Glomerular endothelial cell (primary cell): ENCODE data around the gene MTCL3.

Experiments used
- DNase-seq: peaks from one replicate; pipeline ENCODE4 v3.0.0-alpha.2; 2011; ENCODE audit warnings: low read depth, low spot score; ENCODE audit errors: extremely low read depth

The MTCL3 gene

DNA sequence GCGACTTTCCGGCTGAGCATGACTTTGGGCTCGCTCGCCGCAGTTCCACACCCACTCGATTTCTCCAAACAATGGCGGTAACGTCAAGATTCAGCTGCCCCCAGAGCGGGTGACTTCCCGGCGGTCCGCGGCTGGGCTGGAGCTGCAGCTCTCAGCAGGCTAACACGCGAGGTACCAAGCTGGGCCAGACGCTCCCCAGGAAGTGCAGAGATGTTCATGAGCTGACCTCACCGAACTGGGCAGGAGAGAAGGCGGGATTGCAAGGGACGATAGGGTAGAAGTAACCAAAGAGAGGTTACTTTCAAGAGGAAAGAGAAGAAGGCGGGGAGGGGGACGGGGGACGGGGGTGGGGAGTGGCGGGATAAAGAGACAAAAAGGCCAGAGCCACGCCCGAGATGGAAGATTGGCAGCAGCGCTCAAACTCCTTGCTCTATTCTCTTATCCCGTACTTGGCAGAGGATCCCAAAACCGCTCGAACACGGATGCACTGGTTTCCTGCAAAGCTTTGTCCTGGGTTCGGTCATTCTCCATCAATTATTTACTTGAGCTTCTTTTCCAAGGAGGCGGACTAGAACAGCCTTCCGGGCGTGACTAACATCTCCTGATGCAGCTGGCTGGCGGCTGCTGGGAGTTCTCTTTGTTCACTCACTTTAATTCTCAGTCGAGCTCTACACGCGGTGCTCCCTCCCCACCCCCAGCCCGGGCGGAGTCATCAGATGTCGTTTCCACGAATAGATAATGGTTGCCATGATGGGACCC, at the start of gene MTCL3:
TSS of gene MTCL3 (minus strand) at position 626 of the 759 bp plus-strand sequence.
- DNase-seq: no peak

- DNase-seq: no peak
Observed at GRCh38 chr6:127567476-127567875, 48.3 kb upstream of the MTCL3 start.

DNA sequence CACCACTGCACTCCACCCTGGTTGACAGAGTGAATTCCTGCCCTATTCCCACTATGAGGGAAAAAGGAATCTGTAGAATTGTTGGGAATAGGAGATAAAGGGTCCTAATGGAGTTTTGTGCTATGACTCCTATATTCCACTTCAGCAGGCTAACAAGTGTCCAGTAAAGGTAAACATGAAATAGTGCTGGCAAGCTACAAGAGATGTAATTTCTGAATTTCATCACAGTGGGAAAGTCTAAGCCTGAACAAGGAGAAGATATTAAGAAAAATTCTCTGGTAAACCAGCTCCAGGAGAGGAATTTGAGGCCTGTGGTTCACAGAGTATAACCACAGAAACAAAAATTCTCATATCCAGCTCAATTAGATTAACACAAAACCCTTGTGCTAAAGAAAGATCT, 47.5 kb upstream of the MTCL3 start:
- no peak for DNase-seq

DNA sequence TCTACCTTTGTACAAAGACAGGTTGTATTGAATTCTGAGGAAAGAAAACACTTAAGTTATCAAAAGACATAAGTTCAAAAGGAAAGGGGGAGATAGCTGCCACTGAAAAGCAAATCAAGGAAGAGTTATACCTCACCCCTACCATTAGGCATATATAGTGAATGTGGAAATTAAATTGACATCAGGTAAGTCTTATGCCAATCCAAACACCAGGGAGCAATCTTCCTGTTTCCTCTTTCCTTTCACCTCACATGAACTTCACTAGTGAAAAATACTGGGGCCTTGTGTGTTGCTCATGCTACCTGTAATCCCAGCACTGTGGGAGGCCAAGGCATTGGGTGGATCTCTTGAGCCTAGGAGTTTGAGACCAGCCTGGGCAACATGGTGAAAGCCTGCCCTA, 47.0 kb upstream of the MTCL3 start:
- DNase-seq: no peak

DNA sequence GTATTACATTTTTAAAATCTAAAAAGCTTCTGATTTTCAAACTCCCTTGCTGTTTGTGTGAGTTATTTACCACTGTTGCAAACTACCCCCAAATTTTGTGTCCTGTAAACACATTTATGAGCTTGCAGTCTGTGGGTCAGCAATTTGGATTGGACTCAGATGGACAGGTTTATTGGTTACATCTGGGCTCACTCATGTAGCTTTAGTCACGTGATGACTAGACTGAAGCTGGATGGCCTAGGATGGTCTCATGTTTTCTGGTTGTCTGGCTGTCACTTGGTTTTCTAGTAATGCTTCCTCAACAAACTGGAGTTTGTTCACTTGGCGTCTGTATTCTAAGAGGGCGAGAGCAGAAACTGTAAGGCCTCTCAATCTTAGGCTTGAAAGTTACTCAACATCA, 45.6 kb upstream of the MTCL3 start:
- no peak for DNase-seq

- no peak for DNase-seq
Observed at GRCh38 chr6:127561660-127562059, 42.5 kb upstream of the MTCL3 start.

GRCh38 chr6:127554435-127555006, 35.4 kb upstream of the MTCL3 start:
- no peak for DNase-seq

GRCh38 chr6:127550403-127550802, 31.3 kb upstream of the MTCL3 start:
- DNase-seq: no peak

- DNase-seq: no peak
Observed at GRCh38 chr6:127547904-127548649, 28.9 kb upstream of the MTCL3 start.

DNA sequence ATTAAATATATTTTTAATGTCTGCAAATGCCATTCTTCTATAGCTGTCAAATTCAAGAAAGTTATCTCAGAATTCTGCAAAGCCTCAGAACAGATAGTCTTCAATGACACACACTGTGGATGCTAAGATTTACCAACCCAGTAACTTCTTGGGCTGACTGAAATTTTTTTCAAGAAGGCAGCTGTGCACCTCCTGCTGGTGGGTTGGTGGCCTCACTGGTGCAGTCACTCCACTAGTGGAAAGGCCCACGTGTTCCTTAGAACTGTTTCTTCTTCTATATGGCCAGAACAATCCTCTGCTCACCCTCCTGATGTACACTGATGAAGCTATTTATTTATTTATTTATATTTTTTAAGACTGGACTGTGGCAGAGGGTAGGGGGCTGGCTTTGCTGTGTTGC, 28.1 kb upstream of the MTCL3 start:
- no peak for DNase-seq

DNA sequence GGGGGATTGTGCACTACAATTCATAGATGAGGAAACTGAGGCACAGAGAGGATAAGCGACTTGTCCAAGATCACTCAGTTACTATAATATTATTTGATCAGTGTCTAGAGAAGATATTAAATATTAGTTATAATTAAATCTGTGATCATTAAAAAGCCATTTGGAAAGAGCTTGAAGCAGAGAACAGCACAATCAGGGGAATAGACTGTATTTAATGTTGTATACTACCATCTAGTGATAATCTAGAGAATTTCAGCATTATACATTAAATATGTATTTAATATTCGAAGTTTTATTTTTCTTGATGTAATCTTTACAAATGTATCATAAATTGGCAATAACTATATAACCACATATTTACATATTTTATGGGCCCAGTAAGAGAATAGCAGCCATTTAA, 20.1 kb upstream of the MTCL3 start:
- no peak for DNase-seq

GRCh38 chr6:127538750-127539264, 19.7 kb upstream of the MTCL3 start:
- no peak for DNase-seq

GRCh38 chr6:127533736-127534135, 14.6 kb upstream of the MTCL3 start:
- no peak for DNase-seq

GRCh38 chr6:127533011-127533410, 13.9 kb upstream of the MTCL3 start:
- DNase-seq: no peak

GRCh38 chr6:127522714-127523113, 3.6 kb upstream of the MTCL3 start:
- no peak for DNase-seq

DNA sequence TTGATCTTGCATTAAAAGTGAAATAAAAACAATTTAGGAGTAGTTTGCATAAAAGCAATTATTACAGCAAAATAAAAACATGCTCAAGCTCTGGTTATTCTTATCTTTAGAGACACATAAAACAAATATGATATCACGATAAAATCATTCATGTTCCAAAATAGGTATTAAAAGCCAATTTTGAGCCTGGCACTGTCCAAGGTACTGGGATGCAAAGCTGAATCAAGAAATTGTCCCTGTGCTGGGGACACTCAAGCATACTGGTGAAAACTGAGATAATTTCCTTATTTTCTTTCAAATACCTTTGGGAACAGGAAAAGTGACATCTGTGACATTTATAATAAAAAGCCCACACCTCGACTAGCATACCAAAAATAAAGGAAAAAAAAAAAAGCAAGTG, 931 bp upstream of the MTCL3 start:
- DNase-seq: no peak

- no peak for DNase-seq
Observed at GRCh38 chr6:127519469-127519785, 292 bp upstream of the MTCL3 start.

DNA sequence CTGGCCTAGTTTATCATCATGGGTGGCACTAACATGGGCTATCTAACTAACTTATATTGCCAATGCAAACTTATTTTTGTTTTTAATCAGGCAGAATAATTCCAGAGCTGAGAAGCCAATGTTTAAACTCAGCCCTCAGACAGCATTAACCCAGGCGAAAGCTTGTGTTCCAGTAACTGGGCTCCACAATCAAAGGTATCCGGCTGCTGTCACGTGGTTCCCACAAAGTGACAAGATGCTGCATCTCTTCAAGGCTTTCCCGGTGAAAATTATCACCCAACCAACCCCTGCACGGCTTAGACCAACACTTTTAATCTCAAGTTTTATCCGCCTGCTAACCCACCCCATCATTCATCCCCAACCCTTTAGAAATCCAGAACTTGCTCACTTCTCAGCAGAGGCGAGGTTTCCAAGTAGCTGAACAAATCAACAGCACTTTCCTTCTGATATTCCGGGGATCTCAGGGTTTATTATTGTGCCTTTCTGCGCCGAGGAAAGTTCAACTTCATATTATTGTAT, 885 bp downstream of the MTCL3 start:
- no peak for DNase-seq

DNA sequence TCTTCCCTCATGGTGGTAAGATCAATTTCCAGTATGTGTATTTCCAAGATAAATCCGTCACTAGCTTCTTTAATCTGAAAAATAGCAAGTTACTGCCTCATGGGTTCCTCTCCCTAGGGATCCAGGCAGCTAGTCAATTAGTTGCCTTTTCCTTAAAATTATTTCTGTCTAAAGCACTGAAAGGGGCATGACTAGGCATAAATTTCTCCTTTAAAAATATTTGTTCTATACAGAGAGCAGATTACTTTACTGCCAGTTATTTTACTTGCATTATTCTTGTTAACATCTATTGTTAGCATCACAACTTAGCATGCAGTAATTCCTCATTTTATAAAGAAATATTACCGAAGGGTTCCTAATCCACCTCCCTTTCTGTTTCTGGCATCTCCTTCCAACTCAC, 1.4 kb downstream of the MTCL3 start:
- no peak for DNase-seq

- no peak for DNase-seq
Observed at GRCh38 chr6:127516662-127517273, 2.4 kb downstream of the MTCL3 start.
